ENCODE results near the gene ZNF544.

Gene ZNF544

DNA sequence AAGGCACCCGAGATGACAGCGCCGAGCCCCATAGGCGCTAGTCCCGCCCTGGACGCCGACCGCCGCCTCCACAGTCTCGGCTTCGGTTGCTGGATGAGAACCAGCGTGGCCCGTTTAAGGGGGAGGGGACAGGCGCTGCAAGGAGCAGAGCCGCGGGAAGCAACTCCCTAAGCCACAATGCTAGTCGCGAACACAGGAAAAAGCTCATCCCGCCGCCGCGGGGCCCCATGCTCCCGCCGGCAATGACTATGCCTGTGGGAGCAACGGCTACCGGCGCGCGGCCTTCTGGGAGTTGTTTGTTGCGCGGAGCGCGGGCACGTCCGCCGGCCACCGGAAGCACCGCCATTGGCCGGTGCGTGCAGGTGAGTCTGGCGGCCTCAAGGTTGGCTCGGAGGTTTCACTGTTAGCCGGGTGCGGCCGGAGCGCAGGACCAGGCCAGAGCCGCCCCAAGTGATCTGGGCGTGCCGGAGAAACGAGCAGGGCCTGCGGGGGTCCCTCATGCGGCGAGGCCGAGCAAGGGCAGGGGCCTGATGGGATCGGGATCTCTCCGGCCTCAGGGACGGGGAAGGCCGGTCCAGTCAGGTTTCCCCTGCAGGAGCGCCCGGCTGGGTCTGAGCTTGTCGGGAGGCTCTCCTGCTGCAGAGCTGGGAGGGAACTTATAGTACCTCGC lies at the start of gene ZNF544:
Gene ZNF544 (plus strand): TSS at position 330 of the 670 bp plus-strand sequence. CDS start 15,110 bp downstream, outside the sequence.
- peak; percentile 84 for DNase-seq

- DNase-seq, result peak; percentile 62
Measured at GRCh38 chr19:58181902-58182576, 46.7 kb upstream of the ZNF544 start.

DNA sequence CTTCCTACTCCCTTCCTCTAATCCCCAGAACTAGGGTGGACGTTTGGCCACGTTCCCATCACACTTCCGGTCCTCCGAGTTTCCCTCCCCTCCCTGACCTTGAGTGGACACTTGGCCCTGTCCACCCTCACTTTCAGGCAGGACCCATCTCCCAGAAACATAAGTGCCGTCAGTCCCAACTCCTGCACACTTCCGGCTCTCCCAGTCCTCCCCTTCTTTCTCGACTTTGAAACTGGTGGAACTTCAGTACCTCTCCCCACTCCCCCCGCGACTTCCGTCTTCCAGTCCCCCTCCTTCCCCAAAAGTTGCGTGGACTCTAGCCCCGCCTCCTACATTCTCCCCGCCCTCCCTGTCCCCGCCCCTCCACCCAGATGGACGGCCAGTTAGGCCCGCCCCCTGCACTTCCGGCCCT lies 46.1 kb upstream of the ZNF544 start:
- DNase-seq, result peak; percentile 83

DNA sequence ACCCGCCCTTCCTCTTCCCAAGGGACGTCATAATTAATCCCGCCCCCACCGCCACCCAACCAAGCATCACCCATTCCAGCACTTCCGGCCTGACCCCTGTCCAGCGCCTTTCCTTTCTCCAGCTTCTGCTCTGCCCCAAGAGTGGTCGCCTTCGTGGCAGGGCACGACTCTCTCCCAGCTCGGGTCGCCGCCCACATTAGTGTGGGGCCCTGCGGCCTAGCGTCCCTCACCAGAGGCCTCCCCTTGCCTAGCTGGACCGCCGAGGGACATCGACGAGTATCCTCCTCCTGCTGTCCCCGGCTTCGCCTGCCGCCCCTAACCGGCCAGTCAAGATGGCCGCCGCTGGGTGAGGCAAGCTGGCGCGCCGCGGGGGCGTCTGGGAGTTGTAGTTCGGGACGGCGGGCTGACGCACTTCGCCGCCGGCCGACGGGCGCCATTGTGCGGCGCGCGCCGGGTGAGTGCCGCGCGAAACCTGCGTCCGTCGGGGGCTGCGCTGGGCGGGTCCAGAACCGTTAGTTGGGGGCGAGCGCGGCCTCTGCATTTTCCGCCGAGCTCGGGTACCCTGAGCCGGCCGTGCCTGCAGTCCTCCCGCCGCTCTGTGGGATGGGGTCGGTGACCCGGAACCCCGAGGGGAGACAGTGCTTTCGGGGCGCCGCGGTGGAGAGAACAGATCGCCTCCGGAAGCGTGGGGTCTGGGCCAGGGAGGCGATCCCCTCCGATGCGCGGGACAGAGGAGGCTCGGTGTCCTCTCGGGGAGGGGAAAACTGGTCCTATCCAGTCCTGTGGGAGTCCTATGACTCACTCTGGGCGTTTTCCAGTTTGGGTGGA lies 45.5 kb upstream of the ZNF544 start, which contains the start of gene ZNF274:
Gene ZNF274 (plus strand): TSS at position 73 of the 828 bp plus-strand sequence. CDS start 905 bp downstream, outside the sequence.
- peak; percentile 94 for DNase-seq

DNA sequence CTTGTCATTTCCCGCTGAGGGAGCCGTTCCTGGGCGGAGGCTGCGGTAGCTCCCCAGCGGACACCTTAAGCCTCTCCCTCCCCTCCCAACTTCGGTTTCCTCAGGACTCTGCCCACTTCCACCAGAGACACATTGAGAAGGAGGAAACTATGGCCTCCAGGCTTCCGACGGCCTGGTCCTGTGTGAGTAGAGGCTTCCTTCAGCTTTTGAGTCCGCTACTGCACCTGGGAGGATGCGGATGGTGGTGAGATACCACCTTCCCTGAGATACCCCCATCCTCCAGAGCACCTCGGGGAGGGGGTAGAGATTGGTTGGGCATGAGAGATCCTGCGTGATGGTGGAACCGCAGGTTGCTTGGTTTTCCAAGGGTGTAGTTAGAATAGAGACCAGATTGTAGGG lies 44.9 kb upstream of the ZNF544 start:
- DNase-seq, result no peak

GRCh38 chr19:58196901-58197616 lies 31.7 kb upstream of the ZNF544 start:
- no peak for DNase-seq

- no peak for DNase-seq
Measured at GRCh38 chr19:58203814-58204475, 24.8 kb upstream of the ZNF544 start.

- DNase-seq, result no peak
Measured at GRCh38 chr19:58204566-58204965, 24.1 kb upstream of the ZNF544 start.

- DNase-seq, result no peak
Measured at GRCh38 chr19:58209577-58209976, 19.1 kb upstream of the ZNF544 start.

DNA sequence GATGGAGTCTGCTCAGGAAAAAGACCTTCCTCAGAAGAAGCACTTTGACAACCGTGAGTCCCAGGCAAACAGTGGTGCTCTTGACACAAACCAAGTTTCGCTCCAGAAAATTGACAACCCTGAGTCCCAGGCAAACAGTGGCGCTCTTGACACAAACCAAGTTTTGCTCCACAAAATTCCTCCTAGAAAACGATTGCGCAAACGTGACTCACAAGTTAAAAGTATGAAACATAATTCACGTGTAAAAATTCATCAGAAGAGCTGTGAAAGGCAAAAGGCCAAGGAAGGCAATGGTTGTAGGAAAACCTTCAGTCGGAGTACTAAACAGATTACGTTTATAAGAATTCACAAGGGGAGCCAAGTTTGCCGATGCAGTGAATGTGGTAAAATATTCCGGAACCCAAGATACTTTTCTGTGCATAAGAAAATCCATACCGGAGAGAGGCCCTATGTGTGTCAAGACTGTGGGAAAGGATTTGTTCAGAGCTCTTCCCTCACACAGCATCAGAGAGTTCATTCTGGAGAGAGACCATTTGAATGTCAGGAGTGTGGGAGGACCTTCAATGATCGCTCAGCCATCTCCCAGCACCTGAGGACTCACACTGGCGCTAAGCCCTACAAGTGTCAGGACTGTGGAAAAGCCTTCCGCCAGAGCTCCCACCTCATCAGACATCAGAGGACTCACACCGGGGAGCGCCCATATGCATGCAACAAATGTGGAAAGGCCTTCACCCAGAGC lies 16.2 kb upstream of the ZNF544 start:
- DNase-seq, result no peak

- DNase-seq, result no peak
Measured at GRCh38 chr19:58213075-58213369, 15.7 kb upstream of the ZNF544 start.

- no peak for DNase-seq
Measured at GRCh38 chr19:58217069-58217481, 11.6 kb upstream of the ZNF544 start.

GRCh38 chr19:58217607-58218391 lies 10.9 kb upstream of the ZNF544 start:
- DNase-seq, result no peak

DNA sequence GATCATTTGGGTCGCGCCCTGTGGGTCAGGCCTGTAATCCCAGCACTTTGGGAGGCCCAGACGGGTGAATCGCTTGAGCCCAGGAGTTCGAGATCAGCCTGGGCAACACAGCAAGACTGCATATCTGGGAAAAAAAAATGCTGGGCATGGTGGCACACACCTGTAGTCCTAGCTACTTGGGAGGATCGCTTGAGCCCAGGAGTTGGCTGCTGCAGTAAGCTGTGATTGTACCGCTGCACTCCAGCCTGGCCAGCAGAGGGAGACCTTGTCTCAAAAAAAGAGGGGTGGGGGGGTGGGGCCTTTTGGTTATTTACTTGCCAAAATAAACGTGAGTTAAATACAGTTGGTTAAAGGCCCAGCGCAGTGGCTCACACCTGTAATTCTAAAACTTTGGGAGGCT lies 9.8 kb upstream of the ZNF544 start:
- DNase-seq, result peak; percentile 43

DNA sequence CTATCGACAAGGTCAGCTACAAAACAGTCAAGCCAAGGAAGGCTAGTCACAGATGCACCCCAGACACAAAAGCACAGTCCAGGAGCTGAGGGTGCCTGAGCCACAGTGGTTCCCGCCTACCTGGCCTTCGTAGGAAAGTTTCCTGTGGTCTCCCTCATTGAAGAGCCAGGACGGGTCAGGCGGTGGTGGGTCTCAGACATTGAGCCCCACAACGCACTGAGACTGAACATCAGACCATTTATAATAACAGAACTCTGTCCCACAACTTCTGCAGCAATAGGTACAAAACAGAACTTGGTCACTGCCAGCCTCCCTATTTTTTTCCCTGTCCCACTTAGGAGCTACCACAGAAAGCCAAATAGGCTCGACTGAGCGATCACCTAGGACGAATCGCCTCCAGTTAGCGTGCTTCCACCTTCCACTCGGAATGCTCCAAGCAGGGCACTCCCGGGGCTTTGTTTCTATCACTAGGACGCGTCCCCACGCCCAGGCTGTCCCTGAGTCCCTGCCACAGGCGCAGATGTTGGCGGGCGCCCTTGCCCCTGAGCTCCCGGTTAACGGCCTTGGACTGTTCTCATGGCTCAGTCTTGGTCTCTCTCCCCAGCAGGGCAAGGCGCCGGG lies 640 bp upstream of the ZNF544 start:
- DNase-seq, result no peak

DNA sequence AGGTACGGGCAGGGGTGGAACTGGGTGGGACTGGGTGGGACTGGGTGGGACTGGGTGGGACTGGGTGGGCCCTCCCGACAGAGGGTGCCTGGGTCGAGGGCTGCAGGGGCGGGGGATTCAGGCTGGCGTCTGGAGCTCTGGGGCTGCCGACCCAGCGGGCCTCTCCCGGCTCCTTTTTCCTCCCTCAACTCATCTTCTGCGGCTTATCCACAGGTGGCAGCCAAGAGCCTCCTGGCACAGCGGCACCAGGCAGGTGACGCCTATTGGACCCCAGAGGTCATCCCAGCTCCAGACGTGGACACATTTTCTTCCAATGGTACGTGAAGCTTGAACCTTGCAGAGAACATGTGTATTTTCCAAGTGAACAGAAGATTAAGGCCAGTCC lies 533 bp downstream of the ZNF544 start:
- DNase-seq, result peak; percentile 36

GRCh38 chr19:58237324-58237723 lies 8.6 kb downstream of the ZNF544 start:
- no peak for DNase-seq

- DNase-seq, result no peak
Measured at GRCh38 chr19:58243351-58243750, 14.6 kb downstream of the ZNF544 start.

GRCh38 chr19:58248886-58249285 lies 20.2 kb downstream of the ZNF544 start:
- DNase-seq, result no peak

DNA sequence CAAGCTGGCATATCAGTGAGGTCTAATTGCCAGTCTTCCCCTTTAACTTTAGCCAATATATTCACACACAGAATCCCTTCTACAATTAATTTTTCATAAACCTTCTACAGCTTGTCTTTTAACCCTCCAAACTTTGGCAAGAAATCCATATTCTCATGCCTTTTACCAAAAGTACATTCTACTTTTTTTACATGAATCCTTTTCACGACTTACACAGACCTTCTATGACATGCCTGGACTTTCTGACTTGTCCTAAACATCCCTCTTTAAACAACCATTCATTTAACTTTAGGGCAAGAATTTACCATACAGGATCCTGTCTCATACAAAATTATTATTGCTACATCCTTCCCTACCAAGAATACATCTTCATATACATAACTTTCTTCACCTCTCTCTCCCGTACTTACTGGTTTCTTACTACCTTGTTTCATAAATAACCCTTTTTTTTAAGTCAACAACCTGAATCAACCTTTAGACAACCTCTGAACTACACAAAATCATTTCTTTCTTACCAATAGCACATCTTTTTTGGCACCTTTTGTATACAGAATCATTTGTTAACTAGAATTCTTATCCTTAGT lies 23.5 kb downstream of the ZNF544 start:
- no peak for DNase-seq

Measured in activated CD4-positive, alpha-beta T cell treated with anti-CD3 and anti-CD28 coated beads, Interleukin-10, Interleukin-2, amounts not matched to agents 100 ng/mL and 50 ng/mL, durations not matched to agents 16 hours and 8 hours (primary cell).